Measurements from ENCODE around the gene CREB3L1. TPM values are rescaled to one million over a fixed set of nuclear protein-coding genes. Genes with fewer than 3 reads are reported as not detected.
"Not testable (repeated sequence)": the region's sequence is repeated elsewhere in the genome, so short reads cannot be mapped to it uniquely, and the experiment has no call there.

Gene CREB3L1
- total RNA-seq, 1 experiment from 2014 or later, result not detected

GRCh38 chr11:46246521-46246920 lies 30.9 kb upstream of the CREB3L1 start:
- in situ Hi-C loops (cut with HindIII; ENCODE audit: low pct_unique_long_range_greater_than_20kb, low sequenced_read_pairs), result no loop called here

GRCh38 chr11:46247090-46247489 lies 30.4 kb upstream of the CREB3L1 start:
- in situ Hi-C loops (cut with HindIII; ENCODE audit: low pct_unique_long_range_greater_than_20kb, low sequenced_read_pairs), result no loop called here
- DNase-seq (ENCODE audit: low read depth, low spot score), result no peak

More at GRCh38 chr11:46246521-46246920, 30.9 kb upstream of the CREB3L1 start:
- DNase-seq (ENCODE audit: low read depth, low spot score), result peak; percentile 40

DNA sequence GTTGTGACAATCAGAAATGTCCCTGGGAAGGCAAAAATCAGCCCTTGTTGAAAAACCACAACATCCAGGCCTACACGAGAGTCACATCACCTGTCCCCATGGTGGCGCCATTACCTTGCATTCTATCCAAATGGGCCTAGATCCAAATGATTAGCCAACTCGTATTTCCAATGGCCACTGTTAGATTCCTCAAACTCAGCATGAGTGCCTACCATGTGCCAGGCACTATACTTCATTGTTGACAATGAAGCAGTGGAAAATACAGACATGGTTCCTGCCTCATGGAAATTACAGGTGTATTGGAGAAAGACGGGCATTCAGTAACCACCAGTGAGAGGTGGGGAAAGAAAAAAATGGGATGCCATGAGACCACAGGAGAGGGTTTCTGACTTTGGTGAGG lies 29.8 kb upstream of the CREB3L1 start:
- in situ Hi-C loops (cut with HindIII; ENCODE audit: low pct_unique_long_range_greater_than_20kb, low sequenced_read_pairs), result no loop called here

GRCh38 chr11:46248289-46249102 lies 29.0 kb upstream of the CREB3L1 start:
- DNase-seq (ENCODE audit: low read depth, low spot score), result peak; percentile 29

More for the DNA sequence above, 29.8 kb upstream of the CREB3L1 start:
- peak; percentile 74 for DNase-seq (ENCODE audit: low read depth, low spot score)

DNA sequence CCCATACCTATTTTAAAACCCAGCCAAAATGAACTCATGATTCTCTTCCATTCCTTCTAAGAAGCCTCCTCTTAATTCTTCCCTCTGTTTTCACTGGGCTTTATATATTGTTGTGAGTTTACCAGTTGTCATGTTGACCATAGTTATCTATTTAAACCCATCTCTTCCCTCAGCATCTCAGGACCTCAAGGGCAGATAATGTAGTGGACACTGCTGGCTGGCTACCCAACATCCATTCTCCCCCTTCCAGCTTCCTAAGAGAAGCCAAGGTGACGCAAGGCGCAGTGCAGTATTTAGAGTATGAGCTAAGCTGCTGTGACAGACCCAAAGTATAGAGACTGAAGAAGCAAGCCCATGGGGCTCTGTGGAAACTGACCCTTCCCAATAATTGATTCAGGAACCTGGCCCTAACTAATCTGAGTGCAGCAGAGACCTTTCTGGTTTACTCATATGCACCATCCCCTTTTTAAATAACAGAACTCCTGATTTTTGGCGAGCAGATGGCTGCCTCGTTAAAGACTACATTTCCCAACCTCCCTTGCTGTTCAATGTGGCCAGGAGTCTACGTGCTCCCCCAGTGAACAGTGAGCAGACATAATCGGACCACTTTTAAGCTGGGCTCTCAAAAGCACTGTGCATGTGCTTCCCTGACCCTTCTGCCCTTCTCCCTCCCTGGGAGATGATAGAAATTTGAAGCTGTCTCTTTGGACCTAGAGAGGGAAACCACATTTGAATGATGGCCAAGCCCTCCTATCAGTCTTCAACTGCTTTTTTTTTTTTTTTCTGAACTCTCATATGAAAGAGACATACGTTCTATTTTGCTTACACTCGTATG lies 28.1 kb upstream of the CREB3L1 start:
- DNase-seq (ENCODE audit: low read depth, low spot score), result peak; percentile 15

More at GRCh38 chr11:46248289-46249102, 29.0 kb upstream of the CREB3L1 start:
- in situ Hi-C loops (cut with HindIII; ENCODE audit: low pct_unique_long_range_greater_than_20kb, low sequenced_read_pairs), result no loop called here

DNA sequence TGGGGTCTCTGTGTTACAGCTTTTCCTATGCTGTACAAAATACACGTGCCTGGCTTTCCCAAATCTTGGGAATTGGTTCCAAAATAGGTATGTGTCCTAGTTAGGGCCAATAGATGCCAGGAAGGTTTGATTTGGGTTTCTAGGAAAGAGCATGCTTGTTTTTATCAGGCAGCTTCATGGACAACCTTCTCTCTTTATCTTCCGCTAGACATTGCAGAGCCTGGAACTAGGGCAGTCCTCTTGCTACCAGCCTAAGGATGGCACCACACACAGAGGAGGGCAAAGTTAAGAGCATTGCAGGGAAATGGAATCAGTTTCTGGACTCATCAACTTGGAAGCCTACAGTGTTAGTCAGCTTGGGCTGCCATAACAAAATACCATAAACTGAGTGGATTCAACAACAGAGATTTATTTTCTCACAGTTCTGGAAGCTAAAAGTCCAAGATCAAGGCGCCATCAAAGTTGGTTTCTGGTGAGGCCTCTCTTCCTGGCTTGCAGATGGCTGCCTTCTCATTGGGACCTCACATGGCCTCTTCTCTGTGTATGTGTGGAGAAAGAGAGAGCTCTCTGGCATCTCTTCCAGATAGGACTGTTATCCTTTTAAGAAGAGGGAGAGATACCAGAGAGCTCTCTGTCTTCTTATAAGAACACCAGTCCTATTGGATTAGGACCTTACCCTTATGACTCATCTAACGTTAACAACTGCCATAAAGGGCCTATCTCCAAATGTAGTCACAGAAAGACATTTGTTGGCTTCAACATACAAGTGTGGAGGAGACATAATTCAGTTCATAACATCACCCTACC lies 27.3 kb upstream of the CREB3L1 start:
- no peak for DNase-seq (ENCODE audit: low read depth, low spot score)
- in situ Hi-C loops (cut with HindIII; ENCODE audit: low pct_unique_long_range_greater_than_20kb, low sequenced_read_pairs), result no loop called here

More for the DNA sequence above, 28.1 kb upstream of the CREB3L1 start:
- in situ Hi-C loops (cut with HindIII; ENCODE audit: low pct_unique_long_range_greater_than_20kb, low sequenced_read_pairs), result no loop called here

DNA sequence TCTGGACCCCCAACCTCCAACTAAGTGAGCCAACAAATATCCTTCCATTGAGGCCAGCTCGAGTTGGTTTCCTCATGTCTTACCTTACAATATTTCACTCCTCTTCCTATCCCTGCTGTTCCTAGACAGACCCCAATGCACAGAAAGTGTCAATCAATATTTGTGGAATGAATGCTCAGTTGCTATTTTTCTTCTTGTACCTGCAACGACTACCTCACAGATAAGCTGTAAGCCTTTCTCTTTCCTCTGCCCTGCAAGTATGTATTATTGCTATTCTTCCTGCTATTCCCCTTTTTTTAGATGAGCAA lies 26.8 kb upstream of the CREB3L1 start:
- no peak for DNase-seq (ENCODE audit: low read depth, low spot score)
- in situ Hi-C loops (cut with HindIII; ENCODE audit: low pct_unique_long_range_greater_than_20kb, low sequenced_read_pairs), result no loop called here

GRCh38 chr11:46251954-46252353 lies 25.5 kb upstream of the CREB3L1 start:
- DNase-seq (ENCODE audit: low read depth, low spot score), result no peak
- in situ Hi-C loops (cut with HindIII; ENCODE audit: low pct_unique_long_range_greater_than_20kb, low sequenced_read_pairs), result no loop called here

- in situ Hi-C loops (cut with HindIII; ENCODE audit: low pct_unique_long_range_greater_than_20kb, low sequenced_read_pairs), result no loop called here
- no peak for DNase-seq (ENCODE audit: low read depth, low spot score)
These were observed 25.0 kb upstream of the CREB3L1 start for GRCh38 chr11:46252373-46252914.

- DNase-seq (ENCODE audit: low read depth, low spot score), result no peak
- in situ Hi-C loops (cut with HindIII; ENCODE audit: low pct_unique_long_range_greater_than_20kb, low sequenced_read_pairs), result no loop called here
These were observed 24.0 kb upstream of the CREB3L1 start for GRCh38 chr11:46253258-46254132.

DNA sequence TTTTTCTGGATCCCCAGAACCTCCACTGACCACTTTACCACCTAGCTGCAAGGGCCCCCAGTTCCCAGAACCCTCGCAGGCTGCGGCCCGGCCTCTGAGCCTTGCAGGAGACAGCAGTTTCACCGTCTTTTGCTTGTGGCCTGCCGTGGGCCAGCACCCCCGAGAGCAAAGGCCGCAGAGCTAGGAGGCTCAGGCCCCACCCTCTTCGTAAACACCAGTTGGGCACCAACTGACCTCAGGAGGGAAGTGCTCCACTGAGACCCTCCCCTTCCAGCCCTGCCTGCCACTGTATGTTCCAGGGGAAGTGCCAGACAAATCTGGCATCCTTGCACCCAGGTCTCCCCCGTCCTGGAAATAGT lies 23.4 kb upstream of the CREB3L1 start:
- in situ Hi-C loops (cut with HindIII; ENCODE audit: low pct_unique_long_range_greater_than_20kb, low sequenced_read_pairs), result no loop called here

GRCh38 chr11:46256540-46257001 lies 20.9 kb upstream of the CREB3L1 start:
- DNase-seq (ENCODE audit: low read depth, low spot score), result no peak
- in situ Hi-C loops (cut with HindIII; ENCODE audit: low pct_unique_long_range_greater_than_20kb, low sequenced_read_pairs), result no loop called here

More for the DNA sequence above, 23.4 kb upstream of the CREB3L1 start:
- no peak for DNase-seq (ENCODE audit: low read depth, low spot score)

GRCh38 chr11:46259347-46259746 lies 18.1 kb upstream of the CREB3L1 start:
- in situ Hi-C loops (cut with HindIII; ENCODE audit: low pct_unique_long_range_greater_than_20kb, low sequenced_read_pairs); DNase-seq (ENCODE audit: low read depth, low spot score): not testable (repeated sequence)

- DNase-seq (ENCODE audit: low read depth, low spot score), result no peak
- in situ Hi-C loops (cut with HindIII; ENCODE audit: low pct_unique_long_range_greater_than_20kb, low sequenced_read_pairs), result no loop called here
These were observed 17.4 kb upstream of the CREB3L1 start for GRCh38 chr11:46259971-46260560.

DNA sequence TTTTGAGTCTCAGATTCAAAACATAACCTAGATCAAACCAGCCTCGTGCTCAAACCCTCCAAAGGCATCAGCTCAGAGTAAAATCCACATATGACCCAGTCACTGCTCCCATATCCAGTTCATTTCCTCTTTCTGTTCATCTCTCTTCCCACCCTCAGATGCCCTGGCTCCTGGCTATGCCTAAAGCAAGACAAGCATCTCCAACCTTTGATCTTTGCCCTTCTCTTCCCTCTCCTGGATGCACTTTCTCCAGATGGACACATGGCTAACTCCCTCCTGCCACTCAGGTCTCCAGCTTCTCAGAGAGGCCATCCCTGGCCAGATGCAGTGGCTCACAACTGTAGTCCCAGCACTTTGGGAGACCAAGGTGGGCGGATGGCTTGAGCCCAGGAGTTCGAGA lies 14.3 kb upstream of the CREB3L1 start:
- no peak for DNase-seq (ENCODE audit: low read depth, low spot score)
- in situ Hi-C loops (cut with HindIII; ENCODE audit: low pct_unique_long_range_greater_than_20kb, low sequenced_read_pairs), result no loop called here

GRCh38 chr11:46264030-46264429 lies 13.4 kb upstream of the CREB3L1 start:
- no peak for DNase-seq (ENCODE audit: low read depth, low spot score)
- in situ Hi-C loops (cut with HindIII; ENCODE audit: low pct_unique_long_range_greater_than_20kb, low sequenced_read_pairs), result no loop called here
